ENCODE results near the gene CEP76.
A peak's percentile ranks its signal among the peaks of the same experiment; 100 is the strongest.
"Not testable (repeated sequence)": the region's sequence is repeated elsewhere in the genome, so short reads cannot be mapped to it uniquely, and the experiment has no call there.

CEP76 gene

GRCh38 chr18:12703664-12704063 lies 1.1 kb upstream of the CEP76 start:
- DNase-seq = no peak

GRCh38 chr18:12703096-12703567 lies 609 bp upstream of the CEP76 start:
- no peak for DNase-seq

- DNase-seq = no peak
Observed at GRCh38 chr18:12701161-12701560, 1.4 kb downstream of the CEP76 start.

GRCh38 chr18:12699747-12700146 lies 2.8 kb downstream of the CEP76 start:
- no peak for DNase-seq

GRCh38 chr18:12694032-12694431 lies 8.5 kb downstream of the CEP76 start:
- DNase-seq = no peak

- DNase-seq = no peak
Observed at GRCh38 chr18:12692206-12692605, 10.3 kb downstream of the CEP76 start.

GRCh38 chr18:12689256-12689850 lies 13.2 kb downstream of the CEP76 start:
- no peak for DNase-seq

- no peak for DNase-seq
Observed at GRCh38 chr18:12686100-12686499, 16.4 kb downstream of the CEP76 start.

GRCh38 chr18:12679183-12679786 lies 23.2 kb downstream of the CEP76 start:
- peak; percentile 6 for DNase-seq

GRCh38 chr18:12668041-12668440 lies 34.5 kb downstream of the CEP76 start:
- no peak for DNase-seq

GRCh38 chr18:12659904-12660605 lies 42.5 kb downstream of the CEP76 start:
- DNase-seq = peak; percentile 39

GRCh38 chr18:12658426-12659138 lies 43.9 kb downstream of the CEP76 start:
- DNase-seq = peak; percentile 36

- DNase-seq = peak; percentile 58
Observed at GRCh38 chr18:12657684-12658425, 44.7 kb downstream of the CEP76 start, which contains the start of gene SPIRE1. SPIRE1 (minus strand) TSS chr18:12658107; CDS start chr18:12657866, 241 bp downstream.

- peak; percentile 33 for DNase-seq
Observed at GRCh38 chr18:12656938-12657683, 45.4 kb downstream of the CEP76 start.

- DNase-seq = no peak
Observed at GRCh38 chr18:12656605-12656937, 46.0 kb downstream of the CEP76 start.

- DNase-seq = no peak
Observed at GRCh38 chr18:12654971-12655370, 47.6 kb downstream of the CEP76 start.

GRCh38 chr18:12652861-12653401 lies 49.6 kb downstream of the CEP76 start:
- DNase-seq = no peak

- no peak for DNase-seq
Observed at GRCh38 chr18:12651651-12652050, 50.9 kb downstream of the CEP76 start.

GRCh38 chr18:12647773-12648172 lies 54.8 kb downstream of the CEP76 start:
- DNase-seq = no peak

GRCh38 chr18:12645751-12646203 lies 56.7 kb downstream of the CEP76 start:
- no peak for DNase-seq

GRCh38 chr18:12645254-12645653 lies 57.3 kb downstream of the CEP76 start:
- DNase-seq = no peak

GRCh38 chr18:12643756-12644155 lies 58.8 kb downstream of the CEP76 start:
- DNase-seq = not testable (repeated sequence)
